ENCODE data around the gene DRGX.

Gene DRGX

DNA sequence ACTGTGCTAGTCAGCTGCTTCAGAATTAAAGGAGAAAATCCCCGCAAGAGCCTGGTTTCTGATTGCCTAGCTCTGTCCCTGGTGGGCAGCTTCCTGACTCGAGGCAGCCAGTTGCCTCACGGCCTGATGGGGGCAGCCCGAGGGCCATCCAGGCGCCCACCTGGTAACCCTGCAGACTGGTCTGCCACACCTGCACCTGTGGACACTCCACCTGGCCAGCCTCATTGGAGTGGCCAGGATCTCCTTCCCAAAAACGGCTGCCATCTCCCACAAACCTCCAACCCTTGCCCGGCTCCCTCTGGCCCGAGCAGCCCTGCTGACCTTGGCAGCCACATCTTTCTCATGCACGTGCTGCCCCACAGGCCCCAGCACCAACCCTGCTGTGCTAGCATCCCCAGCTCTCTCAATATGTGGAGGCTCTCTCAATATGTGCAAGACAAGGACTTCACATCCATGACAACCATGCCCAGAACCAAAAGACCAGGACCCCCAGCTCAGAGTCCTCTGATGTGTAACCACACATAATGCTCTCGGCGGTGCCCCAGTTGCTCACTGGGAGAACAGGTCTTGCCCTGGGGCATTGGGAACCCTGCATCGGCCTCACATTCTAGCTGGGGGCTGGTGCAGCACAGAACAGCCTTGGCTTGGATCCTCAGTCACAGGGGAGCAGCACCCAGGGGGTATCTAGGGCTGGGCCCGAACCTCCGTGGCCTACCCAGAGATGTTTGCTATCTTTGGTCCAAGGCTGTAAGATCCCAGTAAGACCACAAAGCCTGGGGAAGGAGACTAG is 14.6 kb downstream of the DRGX start:
- DNase-seq: no peak

DNA sequence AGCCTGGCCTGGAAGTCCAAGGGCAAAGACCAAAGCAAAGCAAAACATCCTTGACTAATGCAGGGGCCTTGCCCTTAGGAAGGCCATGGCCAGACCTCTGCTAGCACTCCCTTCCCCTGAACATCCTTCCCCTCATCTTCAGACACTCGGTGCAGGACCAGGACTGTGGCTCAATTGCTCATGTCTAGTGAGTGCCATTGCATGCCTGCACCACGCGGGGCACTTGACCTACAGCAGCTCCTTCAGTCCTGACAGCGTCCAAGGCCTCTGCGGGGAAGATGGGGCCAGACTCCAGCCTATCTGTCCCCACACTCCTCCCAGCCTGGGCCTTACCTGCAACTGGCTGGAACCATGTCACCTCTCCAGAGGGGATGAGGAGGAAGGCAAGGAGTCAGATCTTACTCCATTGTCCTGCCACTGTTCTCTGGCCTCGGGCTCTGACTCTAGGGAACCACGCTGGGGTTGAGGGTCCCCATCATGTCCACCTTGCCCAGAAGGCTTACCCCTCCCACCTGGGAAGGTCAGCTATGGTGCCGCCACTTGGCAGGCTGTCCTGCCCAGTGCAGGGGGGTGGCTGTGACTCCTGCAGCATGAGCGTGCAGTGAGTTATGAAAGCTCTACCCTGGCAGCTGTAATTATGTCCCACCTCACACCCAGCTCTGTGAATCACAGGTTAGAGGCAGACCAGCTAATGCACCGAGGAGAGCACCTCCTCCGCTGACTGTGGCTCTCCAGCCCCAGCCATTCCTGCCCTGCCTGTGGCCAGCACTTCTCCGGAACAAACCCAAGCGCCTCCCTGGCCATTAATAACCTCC is 16.1 kb downstream of the DRGX start:
- no peak for DNase-seq

GRCh38 chr10:49377256-49377655 is 18.6 kb downstream of the DRGX start:
- DNase-seq: no peak

GRCh38 chr10:49375611-49376010 is 20.3 kb downstream of the DRGX start:
- no peak for DNase-seq

DNA sequence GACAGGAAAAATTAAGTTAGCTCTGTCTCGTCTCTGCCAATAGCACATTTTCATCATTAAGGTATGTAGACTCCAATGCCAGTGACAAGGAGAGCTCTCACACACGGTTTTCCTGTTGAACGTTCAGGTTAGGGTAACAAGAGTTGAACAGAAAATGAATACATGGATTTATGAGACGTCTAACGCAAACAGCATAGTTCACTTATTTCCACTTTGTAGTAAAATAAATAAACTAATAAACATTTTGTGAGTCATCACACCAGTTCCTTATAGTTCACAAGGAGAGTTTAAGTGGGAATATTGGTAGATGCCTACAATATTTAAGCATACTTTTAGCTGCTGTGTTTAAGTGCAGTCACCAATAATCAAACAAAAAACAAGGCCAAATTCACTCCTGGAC is 21.1 kb downstream of the DRGX start:
- DNase-seq: no peak

GRCh38 chr10:49373361-49373760 is 22.5 kb downstream of the DRGX start:
- DNase-seq: no peak

DNA sequence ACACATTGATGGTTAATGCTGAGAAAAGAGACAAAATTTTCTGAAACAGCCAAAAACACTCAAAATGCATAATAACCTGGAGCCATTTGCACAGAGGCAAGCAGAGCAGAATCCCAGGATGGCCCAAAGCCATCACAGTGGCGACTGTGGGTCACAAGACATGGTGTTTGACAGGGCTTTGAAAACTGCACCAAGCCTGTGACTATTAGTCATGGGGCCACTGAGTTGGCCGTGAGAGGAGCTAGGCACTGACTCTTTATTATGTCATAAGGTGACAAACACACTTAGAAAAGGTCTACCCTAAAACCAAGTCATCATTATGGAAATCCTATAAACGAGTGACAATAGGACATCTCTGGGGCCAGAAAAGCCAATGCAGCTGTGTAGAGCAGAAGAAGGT is 23.9 kb downstream of the DRGX start:
- DNase-seq: no peak

- DNase-seq: no peak
These were observed 25.4 kb downstream of the DRGX start for GRCh38 chr10:49370326-49371100.

DNA sequence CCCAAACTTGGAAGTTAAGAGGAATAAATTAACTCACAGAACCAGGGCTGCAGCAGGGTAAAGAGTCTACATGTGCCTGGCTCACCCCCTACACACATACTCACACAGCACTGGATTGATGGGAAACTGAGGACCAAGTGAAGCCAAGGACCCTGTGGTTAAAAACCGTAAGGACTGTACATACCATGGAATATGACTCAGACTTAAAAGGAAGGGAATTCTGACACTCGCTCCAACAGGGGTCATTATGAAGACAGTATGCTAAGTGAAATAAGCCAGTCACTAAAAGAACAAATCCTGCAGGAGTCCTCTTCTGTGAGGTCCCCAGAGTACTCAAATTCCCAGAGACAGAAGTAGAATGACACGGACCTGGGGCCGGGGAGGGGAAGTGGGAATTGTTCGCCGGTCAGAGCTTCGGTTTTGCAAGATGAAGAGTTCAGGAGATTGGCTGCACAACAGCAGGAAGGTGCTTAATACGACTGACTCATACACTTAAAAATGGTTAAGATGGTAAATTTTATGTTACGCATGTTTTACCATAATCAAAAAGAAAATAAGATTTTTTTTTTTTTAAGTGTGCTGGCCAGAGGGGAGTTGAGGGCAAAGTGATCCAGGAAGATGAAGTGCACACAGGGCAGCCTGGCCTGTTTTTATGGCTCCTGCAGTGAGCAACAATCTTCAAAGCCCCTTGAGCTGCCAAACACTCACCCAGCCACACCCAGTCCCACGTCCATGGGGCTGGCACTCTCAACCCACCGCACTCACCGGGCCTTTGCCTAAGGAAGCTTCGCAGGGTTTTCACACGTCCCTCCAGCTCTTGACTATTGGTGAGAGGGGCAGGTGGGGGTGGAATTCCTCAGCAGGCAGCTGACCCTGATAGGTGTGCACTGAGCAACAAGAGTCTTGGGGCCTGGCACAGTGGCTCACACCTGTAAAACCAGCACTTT is 26.4 kb downstream of the DRGX start:
- DNase-seq: no peak

- no peak for DNase-seq
These were observed 27.6 kb downstream of the DRGX start for GRCh38 chr10:49368256-49368655.

DNA sequence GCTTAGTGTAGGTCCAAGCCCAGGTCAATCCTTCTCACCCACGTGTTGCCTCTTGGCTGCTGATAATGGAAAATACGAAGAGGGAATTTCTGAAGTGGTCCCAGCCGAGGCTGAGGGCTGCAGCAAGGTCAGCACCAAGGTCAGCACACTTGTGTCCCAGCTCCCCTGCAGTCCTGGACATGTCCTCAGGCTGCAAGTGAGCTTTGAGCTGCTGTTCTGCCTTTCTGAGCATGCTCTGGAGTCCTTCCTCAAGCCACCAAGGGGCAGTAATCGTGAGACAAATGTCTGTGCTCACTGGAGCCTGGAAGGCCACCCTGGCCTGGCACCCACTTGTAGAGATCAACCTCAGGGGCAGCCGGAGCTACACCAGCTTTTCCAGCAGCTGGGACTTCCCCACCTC is 28.3 kb downstream of the DRGX start:
- no peak for DNase-seq

DNA sequence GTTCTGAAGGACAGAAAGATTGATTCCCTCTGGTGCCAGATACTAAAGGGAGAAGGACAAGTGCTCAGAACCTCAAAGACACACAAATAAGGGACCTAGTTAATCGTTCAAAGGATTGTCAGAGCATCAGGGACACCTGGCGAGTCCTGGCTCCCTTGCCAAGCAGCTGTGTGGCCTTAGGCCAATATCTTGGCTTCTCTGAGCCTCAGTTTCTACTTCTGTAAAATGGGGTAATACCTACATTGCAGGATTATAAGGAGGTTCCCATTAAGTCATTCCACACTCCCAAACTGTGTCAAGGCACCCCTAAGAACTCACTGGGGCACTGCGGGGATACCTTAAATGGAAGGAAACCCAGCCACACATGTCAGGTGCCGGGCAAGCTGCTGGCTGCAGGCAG is 29.4 kb downstream of the DRGX start:
- DNase-seq: no peak

DNA sequence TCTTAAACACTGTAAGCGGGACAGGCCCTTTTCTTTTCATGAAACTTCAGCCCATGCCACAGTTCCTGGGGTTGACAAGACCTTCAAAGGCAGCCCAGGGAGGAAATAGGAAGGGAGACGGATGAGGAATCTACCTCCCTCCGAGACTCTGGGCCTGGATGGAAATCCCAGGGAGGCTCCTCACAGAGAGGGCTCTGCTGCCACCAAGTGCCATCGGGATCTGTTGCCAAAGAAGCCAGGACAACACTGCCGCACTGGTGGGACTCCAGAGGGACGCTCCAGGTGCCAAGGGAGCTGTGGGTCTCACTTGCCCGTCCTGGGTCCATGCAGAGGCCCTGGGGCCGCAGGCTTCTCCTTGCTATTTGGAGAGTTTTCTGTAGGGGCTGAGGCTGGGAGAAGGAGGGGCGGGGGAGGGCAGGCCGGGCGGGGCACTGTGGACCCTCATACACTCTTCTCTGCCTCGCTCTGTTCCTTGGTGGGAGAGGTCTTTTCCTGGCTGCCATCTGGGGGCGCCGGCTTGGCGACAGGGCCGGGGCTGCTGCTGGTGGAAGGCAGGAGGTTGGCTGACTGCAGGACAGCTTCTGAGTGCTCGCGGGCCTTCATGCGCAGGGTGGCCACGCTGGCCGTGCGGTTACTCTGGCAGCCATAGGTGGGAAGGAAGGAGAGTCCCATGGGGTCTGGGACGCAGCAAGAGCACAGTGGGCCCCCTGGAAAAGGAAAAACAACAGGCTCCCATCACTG is 30.0 kb downstream of the DRGX start:
- DNase-seq: no peak

- no peak for DNase-seq
These were observed 30.6 kb downstream of the DRGX start for GRCh38 chr10:49365275-49365674.

- DNase-seq: no peak
These were observed 31.1 kb downstream of the DRGX start for GRCh38 chr10:49364747-49365146.

GRCh38 chr10:49364051-49364450 is 31.8 kb downstream of the DRGX start:
- no peak for DNase-seq

DNA sequence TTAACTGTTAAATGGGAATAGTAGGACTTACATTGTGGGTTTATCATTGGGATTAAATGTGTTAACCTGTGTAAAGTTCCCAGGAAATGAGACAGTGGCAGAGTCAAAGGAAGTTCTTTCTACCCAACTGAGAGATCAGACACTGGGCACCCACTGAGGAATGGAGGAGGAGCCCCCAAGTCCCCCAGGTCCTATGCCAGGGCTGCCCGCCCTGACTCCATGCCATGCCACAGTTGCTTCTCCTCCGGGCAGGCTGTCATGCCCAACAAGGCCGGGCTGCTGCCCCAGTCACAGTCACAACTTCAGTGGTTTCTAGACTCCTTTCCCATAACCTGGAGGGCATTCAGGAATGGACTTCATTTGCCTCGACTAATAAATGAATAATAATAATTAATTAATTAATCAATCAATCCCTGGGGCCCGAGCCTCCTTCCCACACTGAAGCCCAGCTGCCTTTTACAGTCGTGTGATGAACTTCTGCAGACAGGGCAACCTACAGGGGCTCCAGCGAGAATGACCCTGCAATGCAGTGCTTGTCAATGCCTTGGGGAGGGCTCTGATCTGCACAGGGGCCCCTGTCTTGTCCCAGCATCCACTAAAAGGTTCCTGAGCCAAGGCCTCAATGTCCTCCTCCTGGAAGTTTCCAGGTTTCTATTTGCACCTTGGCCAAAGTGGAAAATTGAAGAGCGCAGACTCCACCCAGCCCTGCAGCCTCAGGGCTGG is 32.4 kb downstream of the DRGX start:
- no peak for DNase-seq

DNA sequence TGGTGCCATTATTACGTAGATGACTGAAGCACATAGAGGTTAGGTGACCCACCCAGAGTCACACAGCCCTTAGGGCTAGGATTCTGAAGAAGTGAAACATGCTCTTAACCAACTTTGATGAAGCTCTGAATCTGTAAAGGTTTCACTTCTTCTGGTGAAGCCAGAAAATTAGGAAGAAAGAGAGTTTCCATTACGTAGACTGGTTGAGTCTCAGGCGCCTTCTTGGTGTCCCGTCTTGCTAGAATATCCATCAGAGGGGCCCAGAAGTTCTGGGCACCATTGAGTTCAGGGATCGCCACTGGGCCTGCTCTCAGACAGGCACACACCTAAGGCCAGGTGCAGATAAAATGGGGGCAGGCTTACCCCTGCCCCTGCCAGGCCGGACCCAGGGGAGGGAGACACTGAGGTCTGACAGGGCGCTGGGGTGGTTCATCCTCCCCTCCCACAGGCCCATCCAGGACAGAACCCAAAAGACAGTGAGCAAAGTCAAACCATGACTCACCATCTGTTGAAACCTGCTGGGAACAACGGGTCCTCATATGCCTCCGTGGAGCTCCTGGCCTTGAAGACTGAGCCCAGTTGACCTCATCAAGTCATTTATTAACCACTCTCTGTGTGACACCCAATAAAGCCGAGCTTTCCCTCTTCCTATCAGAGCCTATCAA is 33.2 kb downstream of the DRGX start:
- no peak for DNase-seq

GRCh38 chr10:49361735-49362568 is 33.9 kb downstream of the DRGX start:
- no peak for DNase-seq

- no peak for DNase-seq
These were observed 34.7 kb downstream of the DRGX start for GRCh38 chr10:49361178-49361554.
